Hindlimb muscle (tissue), 1 donor: ENCODE results near the gene STEAP1B. TPM values are rescaled to one million over a fixed set of nuclear protein-coding genes. Genes with fewer than 3 reads are reported as not detected.
A peak's percentile ranks its signal among the peaks of the same experiment; 100 is the strongest.
"Not testable (repeated sequence)": the region's sequence is repeated elsewhere in the genome, so short reads cannot be mapped to it uniquely, and the experiment has no call there.

Source experiments
- DNase-seq: peaks from one replicate; pipeline ENCODE4 v3.0.0-alpha.2; 2013
- polyA plus RNA-seq: library from polyadenylated mRNA; unstranded; fragments of 120-200 nt; gene quantifications from one replicate; pipeline ENCODE4 v1.2.1, GENCODE V29; 2013; ENCODE audit not compliant: insufficient read length

The STEAP1B gene
- polyA plus RNA-seq, 1 donor = 1.8 TPM

GRCh38 chr7:22496912-22497311, 3.1 kb downstream of the STEAP1B start:
- DNase-seq = not testable (repeated sequence)

GRCh38 chr7:22496296-22496888, 3.6 kb downstream of the STEAP1B start:
- DNase-seq = not testable (repeated sequence)

GRCh38 chr7:22493160-22493925, 6.6 kb downstream of the STEAP1B start:
- not testable (repeated sequence) for DNase-seq

GRCh38 chr7:22488643-22489462, 11.1 kb downstream of the STEAP1B start:
- DNase-seq = peak; percentile 66

- no peak for DNase-seq
Measured at GRCh38 chr7:22487978-22488642, 11.9 kb downstream of the STEAP1B start.

GRCh38 chr7:22486597-22486996, 13.4 kb downstream of the STEAP1B start:
- no peak for DNase-seq

GRCh38 chr7:22485189-22485588, 14.8 kb downstream of the STEAP1B start:
- DNase-seq = no peak

- DNase-seq = no peak
Measured at GRCh38 chr7:22482503-22482902, 17.5 kb downstream of the STEAP1B start.

- DNase-seq = no peak
Measured at GRCh38 chr7:22481726-22482125, 18.3 kb downstream of the STEAP1B start.

GRCh38 chr7:22480523-22481075, 19.4 kb downstream of the STEAP1B start:
- DNase-seq = no peak

GRCh38 chr7:22477876-22478450, 22.0 kb downstream of the STEAP1B start:
- DNase-seq = no peak

GRCh38 chr7:22477262-22477661, 22.7 kb downstream of the STEAP1B start:
- DNase-seq = no peak

GRCh38 chr7:22476824-22477223, 23.2 kb downstream of the STEAP1B start:
- no peak for DNase-seq

GRCh38 chr7:22474645-22475044, 25.3 kb downstream of the STEAP1B start:
- DNase-seq = no peak

- DNase-seq = no peak
Measured at GRCh38 chr7:22470981-22471380, 29.0 kb downstream of the STEAP1B start.

GRCh38 chr7:22469371-22470143, 30.4 kb downstream of the STEAP1B start:
- DNase-seq = no peak

- no peak for DNase-seq
Measured at GRCh38 chr7:22468609-22469008, 31.4 kb downstream of the STEAP1B start.

GRCh38 chr7:22464299-22464698, 35.7 kb downstream of the STEAP1B start:
- DNase-seq = no peak

- no peak for DNase-seq
Measured at GRCh38 chr7:22460363-22460988, 39.5 kb downstream of the STEAP1B start.

GRCh38 chr7:22457471-22457870, 42.5 kb downstream of the STEAP1B start:
- no peak for DNase-seq

GRCh38 chr7:22454446-22454845, 45.5 kb downstream of the STEAP1B start:
- no peak for DNase-seq
